Activated naive CD8-positive, alpha-beta T cell treated with anti-CD3 and anti-CD28 coated beads, Interleukin-2, amount 10 ng/mL, durations not matched to agents 7 days and 5 days (primary cell): ENCODE results near the gene ADAMTS16. TPM values are rescaled to one million over a fixed set of nuclear protein-coding genes. Genes with fewer than 3 reads are reported as not detected.

Experiments used
- ATAC-seq: fragments of 150-1000 bp; cut with Tn5 transposase; one replicate; pipeline ENCODE4 v1.10.0; 2021; ENCODE audit warnings: low read depth, moderate library complexity
- POLR2A ChIA-PET: fragments of 350-600 bp; sonication (Branson Sonifier 250); formaldehyde crosslinking; loops from one replicate; lab custom pipeline; 2021; ENCODE audit warnings: antibody characterized with exemption; lab: Charles Lee
- DNase-seq: peaks from one replicate; pipeline ENCODE4 v3.0.0; 2021
- H3K27ac Mint-ChIP-seq: one replicate; pipeline ENCODE4 v1.8.0; 2022; ENCODE audit warnings: mild to moderate bottlenecking, mixed read lengths
- H3K27me3 Mint-ChIP-seq: one replicate; pipeline ENCODE4 v1.8.0; 2022; ENCODE audit warnings: mild to moderate bottlenecking, moderate library complexity, mixed read lengths
- H3K36me3 Mint-ChIP-seq: one replicate; pipeline ENCODE4 v1.8.0; 2021; ENCODE audit warnings: mild to moderate bottlenecking, mixed read lengths
- H3K4me1 Mint-ChIP-seq: one replicate; pipeline ENCODE4 v1.8.0; 2021; ENCODE audit warnings: mixed read lengths
- H3K4me3 Mint-ChIP-seq: one replicate; pipeline ENCODE4 v1.8.0; 2022; ENCODE audit warnings: mild to moderate bottlenecking, moderate library complexity, mixed read lengths
- H3K9me3 Mint-ChIP-seq: one replicate; pipeline ENCODE4 v1.8.0; 2021; ENCODE audit warnings: mixed read lengths
- total RNA-seq, 2 experiments: library from RNA; stranded (reverse); gene quantifications; one replicate each; pipeline ENCODE4 v1.2.3, GENCODE V29; 2021

The ADAMTS16 gene
- total RNA-seq, 2 experiments from 2014 or later: not detected

DNA sequence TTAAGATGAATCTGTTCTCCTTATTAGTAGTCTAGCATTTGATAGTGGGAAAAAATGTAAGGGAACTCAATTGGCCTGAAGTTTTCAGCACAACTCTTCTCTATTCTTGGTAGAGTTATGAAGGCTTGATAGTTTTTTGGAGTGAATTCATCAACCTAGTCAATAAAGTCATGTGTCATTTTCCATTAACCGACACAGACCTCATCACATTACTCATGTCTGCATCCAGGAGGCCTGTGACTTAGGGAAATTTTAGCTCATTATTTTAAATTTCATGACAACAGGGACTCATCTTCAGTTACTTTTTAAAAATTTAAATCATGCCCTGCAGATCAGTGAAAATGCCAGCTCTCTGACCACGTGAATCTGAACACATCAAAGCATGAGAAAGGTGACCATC lies 63.3 kb downstream of the ADAMTS16 start:
- DNase-seq (no peak), ATAC-seq (no peak)
- H3K27me3 Mint-ChIP-seq: peaks cover 2% of the 10 kb centered on the region
- H3K4me3 Mint-ChIP-seq: no peak overlapping the region
- no peaks in the 10 kb centered on the region for H3K36me3 Mint-ChIP-seq
- POLR2A ChIA-PET: no interaction called here
- H3K27ac Mint-ChIP-seq: no peak overlapping the region
- no peaks in the 10 kb centered on the region for H3K9me3 Mint-ChIP-seq
- no peaks in the 10 kb centered on the region for H3K4me1 Mint-ChIP-seq

DNA sequence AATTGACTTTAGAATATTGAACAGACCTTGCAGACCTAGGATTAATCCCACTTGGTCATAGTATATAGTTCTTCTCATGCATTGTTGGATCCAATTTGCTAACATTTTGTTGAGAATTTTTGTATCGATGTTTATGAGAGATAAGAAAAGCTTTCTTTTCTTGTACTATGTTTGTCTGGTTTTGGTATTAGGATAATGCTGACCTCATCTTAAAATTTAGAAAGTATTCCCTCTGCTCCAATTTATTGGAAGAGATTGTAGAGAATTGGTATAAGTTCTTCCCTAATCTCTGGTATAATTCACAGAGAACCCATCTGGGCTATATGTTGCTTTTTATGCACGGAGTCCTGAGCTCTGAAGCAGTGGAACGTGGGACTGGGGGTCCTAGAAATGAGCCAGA lies 67.7 kb downstream of the ADAMTS16 start:
- no peaks in the 10 kb centered on the region for H3K4me1 Mint-ChIP-seq

GRCh38 chr5:5209089-5209488 lies 69.0 kb downstream of the ADAMTS16 start:
- no peak overlapping the region for H3K27ac Mint-ChIP-seq
- ATAC-seq (no peak), DNase-seq (no peak)
- no peaks in the 10 kb centered on the region for H3K9me3 Mint-ChIP-seq
- POLR2A ChIA-PET: no interaction called here
- H3K4me3 Mint-ChIP-seq: no peak overlapping the region
- no peaks in the 10 kb centered on the region for H3K27me3 Mint-ChIP-seq
- H3K4me1 Mint-ChIP-seq: no peaks in the 10 kb centered on the region
- no peaks in the 10 kb centered on the region for H3K36me3 Mint-ChIP-seq

More for the DNA sequence above, 67.7 kb downstream of the ADAMTS16 start:
- H3K9me3 Mint-ChIP-seq: no peaks in the 10 kb centered on the region
- no peaks in the 10 kb centered on the region for H3K27me3 Mint-ChIP-seq
- no peak overlapping the region for H3K27ac Mint-ChIP-seq
- H3K36me3 Mint-ChIP-seq: no peaks in the 10 kb centered on the region
- POLR2A ChIA-PET: no interaction called here
- DNase-seq (no peak), ATAC-seq (no peak)
- no peak overlapping the region for H3K4me3 Mint-ChIP-seq

- ATAC-seq: no peak
- no peaks in the 10 kb centered on the region for H3K36me3 Mint-ChIP-seq
- no peak overlapping the region for H3K27ac Mint-ChIP-seq
- POLR2A ChIA-PET: no interaction called here
- H3K9me3 Mint-ChIP-seq: no peaks in the 10 kb centered on the region
- H3K4me1 Mint-ChIP-seq: no peaks in the 10 kb centered on the region
- no peak for DNase-seq
- no peak overlapping the region for H3K4me3 Mint-ChIP-seq
- H3K27me3 Mint-ChIP-seq: no peaks in the 10 kb centered on the region
These were observed 69.6 kb downstream of the ADAMTS16 start for GRCh38 chr5:5209510-5210286.

GRCh38 chr5:5217371-5217770 lies 77.2 kb downstream of the ADAMTS16 start:
- Mint-ChIP-seq H3K27ac (no peak overlapping the region), H3K4me3 (no peak overlapping the region), H3K4me1 (no peaks in the 10 kb centered on the region), H3K36me3 (no peaks in the 10 kb centered on the region), H3K27me3 (no peaks in the 10 kb centered on the region), H3K9me3 (peaks cover 1% of the 10 kb centered on the region)
- ATAC-seq (no peak), DNase-seq (no peak)
- POLR2A ChIA-PET: no interaction called here

DNA sequence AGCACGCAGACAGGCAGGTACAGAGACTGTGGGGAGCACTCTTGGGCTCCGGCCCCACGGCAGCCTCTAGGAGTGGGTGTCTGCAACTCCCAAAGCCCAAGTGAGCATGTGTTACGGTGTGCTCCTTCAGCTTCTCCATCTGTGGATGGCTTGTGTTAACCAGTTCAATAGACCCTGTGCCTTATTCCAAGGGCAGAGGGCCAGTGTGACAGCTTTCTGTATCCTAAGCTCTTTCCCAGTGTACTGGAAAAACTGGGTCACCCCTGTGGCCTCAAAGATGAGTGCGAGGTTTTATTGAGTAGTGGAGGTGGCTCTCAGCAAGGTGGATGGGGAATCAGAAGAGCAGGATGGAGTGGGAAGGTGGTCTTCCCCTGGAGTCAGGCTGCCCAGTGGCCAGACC lies 78.3 kb downstream of the ADAMTS16 start:
- H3K4me3 Mint-ChIP-seq: no peak overlapping the region

GRCh38 chr5:5219541-5219940 lies 79.4 kb downstream of the ADAMTS16 start:
- no peaks in the 10 kb centered on the region for H3K27me3 Mint-ChIP-seq

More for the DNA sequence above, 78.3 kb downstream of the ADAMTS16 start:
- no peak for ATAC-seq
- Mint-ChIP-seq H3K27me3 (no peaks in the 10 kb centered on the region), H3K27ac (no peak overlapping the region), H3K9me3 (peaks cover 1% of the 10 kb centered on the region), H3K4me1 (no peaks in the 10 kb centered on the region), H3K36me3 (no peaks in the 10 kb centered on the region)
- no peak for DNase-seq
- POLR2A ChIA-PET: no interaction called here

GRCh38 chr5:5220901-5221631 lies 80.9 kb downstream of the ADAMTS16 start:
- peaks cover 1% of the 10 kb centered on the region for H3K9me3 Mint-ChIP-seq

More at GRCh38 chr5:5219541-5219940, 79.4 kb downstream of the ADAMTS16 start:
- H3K27ac Mint-ChIP-seq: no peak overlapping the region
- peaks cover 1% of the 10 kb centered on the region for H3K9me3 Mint-ChIP-seq
- POLR2A ChIA-PET: no interaction called here
- H3K4me1 Mint-ChIP-seq: no peaks in the 10 kb centered on the region
- H3K36me3 Mint-ChIP-seq: no peaks in the 10 kb centered on the region
- DNase-seq (no peak), ATAC-seq (no peak)
- H3K4me3 Mint-ChIP-seq: no peak overlapping the region

DNA sequence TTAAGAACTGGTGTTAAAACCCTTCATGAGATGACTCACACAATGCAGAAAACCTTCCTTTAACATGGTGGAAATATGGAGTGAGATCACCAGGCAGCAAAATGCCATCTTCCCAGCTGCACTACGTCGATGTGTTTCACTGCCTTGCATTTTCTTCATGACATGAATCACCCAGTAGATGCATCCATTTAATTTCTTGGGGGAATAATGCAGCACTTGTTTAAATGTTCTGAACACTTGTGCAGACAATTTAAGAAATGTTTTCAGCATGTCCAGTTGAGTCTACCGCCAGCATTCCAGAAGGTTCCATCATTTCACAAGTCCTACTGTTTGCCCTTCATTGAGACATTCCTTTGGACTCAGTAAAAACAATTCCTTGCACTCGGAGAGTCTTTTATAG lies 81.6 kb downstream of the ADAMTS16 start:
- Mint-ChIP-seq H3K27ac (no peak overlapping the region), H3K36me3 (no peaks in the 10 kb centered on the region), H3K4me1 (no peaks in the 10 kb centered on the region), H3K4me3 (no peak overlapping the region), H3K27me3 (no peaks in the 10 kb centered on the region), H3K9me3 (peaks cover 1% of the 10 kb centered on the region)
- DNase-seq: no peak
- no peak for ATAC-seq
- POLR2A ChIA-PET: no interaction called here

More at GRCh38 chr5:5220901-5221631, 80.9 kb downstream of the ADAMTS16 start:
- no peak overlapping the region for H3K4me3 Mint-ChIP-seq
- POLR2A ChIA-PET: no interaction called here
- no peaks in the 10 kb centered on the region for H3K36me3 Mint-ChIP-seq
- H3K27me3 Mint-ChIP-seq: no peaks in the 10 kb centered on the region
- DNase-seq (no peak), ATAC-seq (no peak)
- H3K27ac Mint-ChIP-seq: no peak overlapping the region
- H3K4me1 Mint-ChIP-seq: no peaks in the 10 kb centered on the region

GRCh38 chr5:5231576-5231975 lies 91.4 kb downstream of the ADAMTS16 start:
- Mint-ChIP-seq H3K27me3 (peaks cover 2% of the 10 kb centered on the region), H3K4me1 (no peaks in the 10 kb centered on the region), H3K9me3 (peaks cover 4% of the 10 kb centered on the region), H3K27ac (no peak overlapping the region), H3K4me3 (no peak overlapping the region), H3K36me3 (no peaks in the 10 kb centered on the region)
- POLR2A ChIA-PET: no interaction called here
- ATAC-seq: no peak
- DNase-seq: no peak

DNA sequence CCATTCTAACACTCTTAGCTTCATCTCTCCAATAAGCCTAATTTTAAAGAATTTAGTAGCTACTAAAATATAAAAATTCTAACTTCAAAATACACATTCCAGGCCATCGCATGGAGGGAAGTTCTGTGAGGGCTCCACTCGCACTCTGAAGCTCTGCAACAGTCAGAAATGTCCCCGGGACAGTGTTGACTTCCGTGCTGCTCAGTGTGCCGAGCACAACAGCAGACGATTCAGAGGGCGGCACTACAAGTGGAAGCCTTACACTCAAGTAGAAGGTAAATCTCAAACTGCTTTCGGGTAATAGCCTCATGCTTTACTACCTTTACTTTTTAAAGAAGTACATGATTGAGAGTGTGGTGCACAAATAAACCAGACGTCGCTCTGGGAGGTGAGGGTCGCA lies 94.8 kb downstream of the ADAMTS16 start:
- no peak overlapping the region for H3K27ac Mint-ChIP-seq
- DNase-seq (no peak), ATAC-seq (no peak)
- no peaks in the 10 kb centered on the region for H3K4me1 Mint-ChIP-seq
- H3K4me3 Mint-ChIP-seq: no peak overlapping the region
- H3K27me3 Mint-ChIP-seq: peaks cover 4% of the 10 kb centered on the region
- peaks cover 4% of the 10 kb centered on the region for H3K9me3 Mint-ChIP-seq
- POLR2A ChIA-PET: no interaction called here
- H3K36me3 Mint-ChIP-seq: no peaks in the 10 kb centered on the region

GRCh38 chr5:5235685-5236084 lies 95.6 kb downstream of the ADAMTS16 start:
- POLR2A ChIA-PET: no interaction called here
- H3K36me3 Mint-ChIP-seq: no peaks in the 10 kb centered on the region
- H3K27me3 Mint-ChIP-seq: peaks cover 4% of the 10 kb centered on the region
- no peak overlapping the region for H3K4me3 Mint-ChIP-seq
- ATAC-seq (no peak), DNase-seq (no peak)
- no peaks in the 10 kb centered on the region for H3K4me1 Mint-ChIP-seq
- H3K27ac Mint-ChIP-seq: no peak overlapping the region
- H3K9me3 Mint-ChIP-seq: peaks cover 4% of the 10 kb centered on the region

DNA sequence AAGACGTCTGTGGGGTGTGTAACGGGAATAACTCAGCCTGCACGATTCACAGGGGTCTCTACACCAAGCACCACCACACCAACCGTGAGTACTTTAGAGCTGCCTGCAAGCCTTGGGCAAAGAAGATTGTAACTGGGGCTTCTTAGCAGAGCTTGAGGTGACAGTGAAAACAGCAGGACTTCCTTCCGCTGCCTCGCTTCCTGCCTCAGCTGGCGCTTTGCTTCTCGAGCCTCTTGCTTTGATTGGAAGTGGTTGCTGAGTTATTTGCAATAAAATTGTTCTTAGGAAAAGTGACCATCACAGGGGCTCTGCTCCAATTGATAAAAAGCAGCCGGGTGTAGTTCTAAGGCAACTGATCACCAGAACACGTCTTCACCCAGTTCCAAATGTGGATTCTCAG lies 99.1 kb downstream of the ADAMTS16 start:
- H3K9me3 Mint-ChIP-seq: no peaks in the 10 kb centered on the region
- no peaks in the 10 kb centered on the region for H3K4me1 Mint-ChIP-seq
- H3K27me3 Mint-ChIP-seq: peaks cover 8% of the 10 kb centered on the region
- POLR2A ChIA-PET: no interaction called here
- ATAC-seq (no peak), DNase-seq (no peak)
- H3K4me3 Mint-ChIP-seq: no peak overlapping the region
- no peaks in the 10 kb centered on the region for H3K36me3 Mint-ChIP-seq
- H3K27ac Mint-ChIP-seq: no peak overlapping the region

DNA sequence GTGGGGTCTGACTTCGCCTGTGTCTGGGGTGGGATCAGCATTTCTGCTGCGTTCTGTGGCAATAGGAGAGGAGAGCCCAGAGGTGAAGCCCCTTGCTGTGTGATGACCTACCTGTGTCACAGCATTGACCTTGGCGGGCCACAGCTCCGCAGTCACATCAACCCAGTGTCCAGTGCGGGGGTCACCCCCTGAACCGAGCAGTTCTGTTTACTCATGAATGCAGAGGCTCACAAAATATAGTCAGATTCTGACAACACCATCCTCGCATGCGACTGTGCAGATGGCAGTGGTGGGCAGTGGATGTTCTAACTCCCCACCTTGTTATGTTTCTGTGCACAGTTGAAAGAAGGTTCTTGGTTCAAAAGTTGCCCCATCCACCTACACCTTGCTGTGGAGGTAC lies 100.1 kb downstream of the ADAMTS16 start:
- DNase-seq: no peak
- Mint-ChIP-seq H3K27ac (no peak overlapping the region), H3K4me1 (no peaks in the 10 kb centered on the region), H3K36me3 (no peaks in the 10 kb centered on the region), H3K4me3 (no peak overlapping the region), H3K27me3 (peaks cover 6% of the 10 kb centered on the region), H3K9me3 (no peaks in the 10 kb centered on the region)
- POLR2A ChIA-PET: no interaction called here
- ATAC-seq: no peak
